ENCODE results near the gene NDUFAF8.

Gene NDUFAF8

GRCh38 chr17:81231121-81231645 is 7.9 kb upstream of the NDUFAF8 start (continued):
- no peak for TF ChIP-seq PATZ1 (tag by site-specific recombination; IDR thresholded peaks at IDR 0.05)
- TF ChIP-seq ZBTB1 (tag by site-specific recombination; IDR thresholded peaks at IDR 0.05) = no peak
- no peak for TF ChIP-seq ZNF654 (tag by site-specific recombination; IDR thresholded peaks at IDR 0.05; ENCODE audit: low read depth)
- TF ChIP-seq ZNF354C (tag by site-specific recombination; IDR thresholded peaks at IDR 0.05; ENCODE audit: borderline replicate concordance, low read depth) = no peak
- TF ChIP-seq YY1 (tag by site-specific recombination; IDR thresholded peaks at IDR 0.05) = no peak
- TF ChIP-seq ZBTB8A (tag by site-specific recombination; IDR thresholded peaks at IDR 0.05) = no peak
- no peak for TF ChIP-seq ZNF24 (tag by site-specific recombination; IDR thresholded peaks at IDR 0.05)
- TF ChIP-seq ZNF221 (tag by site-specific recombination; IDR thresholded peaks at IDR 0.05; ENCODE audit: borderline replicate concordance) = no peak
- no peak for TF ChIP-seq ZSCAN23 (tag by site-specific recombination; IDR thresholded peaks at IDR 0.05)

GRCh38 chr17:81231766-81232581 is 7.1 kb upstream of the NDUFAF8 start:
- POLR2A ChIA-PET = interaction anchor here (0.9 to 3.8 kb wide), 2 partner anchors 9 to 257 kb away, joined by 6 to 22 read pairs; partner anchors contain the start of gene CEP131
- H3K4me1 ChIP-seq (ENCODE audit: control insufficient read depth, insufficient read depth, low read length) = peaks cover 8% of the 10 kb centered on the region
- H3K4me3 ChIP-seq (ENCODE audit: low read depth, low read length) = no peak overlapping the region
- TF ChIP-seq REST (tag by site-specific recombination; IDR thresholded peaks at IDR 0.05) (0 out of 2 replicates have a peak, but pooled peaks have one; percentile 20), PRDM4 (tag by site-specific recombination; IDR thresholded peaks at IDR 0.05) (no peak)
- no peaks in the 10 kb centered on the region for H3K9me3 ChIP-seq (ENCODE audit: control insufficient read depth, insufficient read depth, low read depth, low read length)
- H3K36me3 ChIP-seq (ENCODE audit: control insufficient read depth in 2 of 2, insufficient read depth in 1 of 2, low read length in 2 of 2) = peaks cover 5 to 70% of the 10 kb centered on the region in 2 experiments; a peak in 2 of 3 replicates
- H3K27ac ChIP-seq (ENCODE audit: extremely low read depth, low read depth, low read length) = no peak overlapping the region
- CTCF ChIA-PET = interaction anchor here (0.6 to 2.5 kb wide), 5 partner anchors 9 to 490 kb away, joined by 3 to 23 read pairs (median 4); partner anchors contain the start of gene CEP131

GRCh38 chr17:81232616-81233241 is 6.4 kb upstream of the NDUFAF8 start:
- H3K36me3 ChIP-seq (ENCODE audit: control insufficient read depth in 2 of 2, insufficient read depth in 1 of 2, low read length in 2 of 2) = peaks cover 5 to 70% of the 10 kb centered on the region in 2 experiments; a peak in 2 of 3 replicates
- H3K27ac ChIP-seq (ENCODE audit: extremely low read depth, low read depth, low read length) = no peak overlapping the region
- H3K9me3 ChIP-seq (ENCODE audit: control insufficient read depth, insufficient read depth, low read depth, low read length) = no peaks in the 10 kb centered on the region
- POLR2A ChIA-PET = interaction anchor here (0.9 to 3.8 kb wide), 2 partner anchors 10 to 257 kb away, joined by 6 to 22 read pairs; partner anchors contain the start of gene CEP131
- peaks cover 8% of the 10 kb centered on the region for H3K4me1 ChIP-seq (ENCODE audit: control insufficient read depth, insufficient read depth, low read length)
- CTCF ChIA-PET = interaction anchor here (0.5 to 1.4 kb wide), 4 partner anchors 10 to 252 kb away, joined by 3 to 7 read pairs (median 5); partner anchors contain the start of gene CEP131
- no peak overlapping the region for H3K4me3 ChIP-seq (ENCODE audit: low read depth, low read length)
- TF ChIP-seq CTCF (tag by site-specific recombination; IDR thresholded peaks at IDR 0.05) (no peak), INSM2 (tag by site-specific recombination; IDR thresholded peaks at IDR 0.05) (no peak), SCRT1 (tag by site-specific recombination; IDR thresholded peaks at IDR 0.05; ENCODE audit: borderline replicate concordance) (peak; percentile 66), ZNF146 (tag by site-specific recombination; IDR thresholded peaks at IDR 0.05) (no peak)

All from HEK293 (cell line).